A673 (cell line): ENCODE data around the gene TUBB.

ENCODE experiments used
- EZH2 ChIP-seq: fragments of 200-600 bp; sonication (generic); IDR thresholded peaks from 2 replicates; pipeline ENCODE4 v1.6.1; 2017; ENCODE audit warnings: borderline replicate concordance, low read depth, mild to moderate bottlenecking, mixed read lengths, antibody characterized with exemption, low read length; ENCODE audit not compliant: poor library complexity, severe bottlenecking
- TF ChIP-seq, protein P1 (sequence below): fragments of 300-800, 200-600 bp; sonication (generic); conservative IDR thresholded peaks from 2 replicates; pipeline ENCODE4 v1.5.1; 2017; ENCODE audit warnings: low read depth, mild to moderate bottlenecking, antibody characterized with exemption, low read length, moderate library complexity, mixed read lengths

- TF ChIP-seq EZH2: no peak
- TF ChIP-seq, protein P1, sequence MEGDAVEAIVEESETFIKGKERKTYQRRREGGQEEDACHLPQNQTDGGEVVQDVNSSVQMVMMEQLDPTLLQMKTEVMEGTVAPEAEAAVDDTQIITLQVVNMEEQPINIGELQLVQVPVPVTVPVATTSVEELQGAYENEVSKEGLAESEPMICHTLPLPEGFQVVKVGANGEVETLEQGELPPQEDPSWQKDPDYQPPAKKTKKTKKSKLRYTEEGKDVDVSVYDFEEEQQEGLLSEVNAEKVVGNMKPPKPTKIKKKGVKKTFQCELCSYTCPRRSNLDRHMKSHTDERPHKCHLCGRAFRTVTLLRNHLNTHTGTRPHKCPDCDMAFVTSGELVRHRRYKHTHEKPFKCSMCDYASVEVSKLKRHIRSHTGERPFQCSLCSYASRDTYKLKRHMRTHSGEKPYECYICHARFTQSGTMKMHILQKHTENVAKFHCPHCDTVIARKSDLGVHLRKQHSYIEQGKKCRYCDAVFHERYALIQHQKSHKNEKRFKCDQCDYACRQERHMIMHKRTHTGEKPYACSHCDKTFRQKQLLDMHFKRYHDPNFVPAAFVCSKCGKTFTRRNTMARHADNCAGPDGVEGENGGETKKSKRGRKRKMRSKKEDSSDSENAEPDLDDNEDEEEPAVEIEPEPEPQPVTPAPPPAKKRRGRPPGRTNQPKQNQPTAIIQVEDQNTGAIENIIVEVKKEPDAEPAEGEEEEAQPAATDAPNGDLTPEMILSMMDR: 0 out of 2 replicates have a peak, but pooled peaks have one; percentile 27
Observed at GRCh38 chr6:30721198-30722024, 1.3 kb downstream of the TUBB start.
